ENCODE measurements around the gene NAA40. TPM values are rescaled to one million over a fixed set of nuclear protein-coding genes. Genes with fewer than 3 reads are reported as not detected.
A peak's percentile ranks its signal among the peaks of the same experiment; 100 is the strongest.

NAA40 gene
- total RNA-seq, 2 donors from 2014 or later, result 16.6 to 19.3 TPM

DNA sequence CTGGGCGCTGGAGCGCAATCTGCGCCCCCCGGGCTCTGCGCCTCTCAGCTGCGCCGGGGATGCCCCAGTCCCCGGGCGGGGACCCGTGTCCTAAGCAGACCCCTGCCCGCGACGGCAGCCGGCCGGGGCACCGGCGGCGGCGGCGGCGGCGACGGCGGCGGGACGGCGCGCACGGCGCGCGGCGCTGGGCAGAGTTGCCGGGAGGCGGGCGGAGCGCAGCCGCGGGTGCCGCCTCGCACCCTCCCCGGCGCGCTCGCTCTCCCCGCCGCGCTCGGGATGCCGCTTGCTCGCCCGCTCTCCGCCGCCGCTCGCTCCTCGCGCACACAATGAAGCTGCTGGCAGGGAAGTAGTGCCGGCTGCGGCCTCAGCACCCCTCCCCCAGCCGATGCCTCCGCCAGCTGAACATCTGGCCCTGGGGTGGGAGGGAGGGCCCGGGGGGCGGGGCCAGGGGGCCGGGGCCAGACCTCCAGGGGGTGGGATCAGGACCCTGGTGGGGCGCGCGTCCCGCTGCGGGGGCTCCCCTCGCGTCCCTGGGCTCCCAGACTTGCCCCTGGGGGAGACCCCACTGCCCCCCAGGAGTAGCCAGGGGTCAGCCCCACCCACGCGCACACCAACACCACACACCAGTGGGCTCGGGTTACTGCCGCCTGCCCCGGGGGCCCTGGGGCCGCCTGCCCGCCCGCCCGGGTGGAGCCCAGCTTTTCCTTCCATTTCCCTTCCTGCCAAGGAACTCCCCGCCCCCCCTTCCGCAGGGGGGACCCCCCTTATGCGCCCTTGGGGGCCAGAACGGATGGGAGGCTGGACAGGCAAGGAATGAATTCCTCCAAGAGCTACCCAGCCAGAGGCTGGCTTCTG, 21.7 kb upstream of the NAA40 start, which contains the start of gene RCOR2:
TSS of gene RCOR2 (minus strand) at position 328 of the 855 bp plus-strand sequence. CDS start 708 bp downstream, outside the sequence.
- Mint-ChIP-seq H3K36me3 (ENCODE audit: low read depth) (no peaks in the 10 kb centered on the region), H3K27ac (no peak within 1 kb of the TSS), H3K27me3 (no peaks in the 10 kb centered on the region), H3K4me1 (peaks cover 20% of the 10 kb centered on the region), H3K4me3 (peak within 1 kb of the TSS; percentile 92)
- DNase-seq (peak; percentile 36 to 52 (median 38)), ATAC-seq (peak; percentile 75)
- H3K9me3 ChIP-seq (ENCODE audit: control insufficient read depth, low read length, poor library complexity, severe bottlenecking), result no peaks in the 10 kb centered on the region

DNA sequence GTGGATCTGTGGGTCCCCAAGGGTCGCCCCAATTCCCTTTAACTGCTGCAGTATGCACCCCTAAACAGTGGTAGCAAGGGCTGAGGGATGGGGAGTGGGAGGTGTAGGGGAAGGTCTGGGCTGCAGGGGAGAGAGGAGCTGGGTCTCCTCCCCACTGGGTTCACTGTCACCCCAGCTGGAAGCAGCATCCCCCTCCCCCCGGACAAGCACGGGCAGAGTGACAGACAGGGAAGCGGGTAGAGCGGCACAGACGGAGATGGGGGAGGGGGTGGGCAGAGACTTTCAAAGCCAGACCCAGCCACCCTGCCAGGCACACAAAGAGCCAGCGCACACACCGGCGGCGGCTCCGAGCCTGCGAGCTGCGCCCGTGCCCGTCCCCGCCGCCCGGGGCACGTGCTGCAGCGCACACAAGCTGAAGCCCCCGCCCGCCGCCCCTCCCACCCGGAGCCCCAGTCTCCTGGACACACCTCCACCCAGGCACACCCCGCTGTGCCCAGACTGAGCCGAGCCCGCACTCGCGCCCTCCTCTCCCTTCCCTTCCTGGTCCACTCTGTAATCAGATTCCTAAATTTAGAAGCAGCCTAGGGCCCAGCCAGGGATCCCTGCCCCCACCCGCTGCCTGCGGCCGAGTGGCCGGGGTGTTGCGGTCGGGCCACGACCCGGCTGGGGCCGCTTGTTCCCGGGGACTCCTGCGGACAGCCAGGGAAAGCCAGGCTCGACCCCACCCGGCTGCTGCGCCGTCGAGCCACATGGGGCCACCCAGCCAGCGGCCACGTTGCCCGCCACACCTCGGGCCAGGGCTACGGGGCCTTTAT, 20.9 kb upstream of the NAA40 start:
- ATAC-seq (peak; percentile 41), DNase-seq (no peak)
- Mint-ChIP-seq H3K4me1 (peaks cover 17% of the 10 kb centered on the region), H3K4me3 (peak overlapping the region; percentile 87), H3K27ac (no peak overlapping the region), H3K27me3 (no peaks in the 10 kb centered on the region), H3K36me3 (ENCODE audit: low read depth) (no peaks in the 10 kb centered on the region)
- no peaks in the 10 kb centered on the region for H3K9me3 ChIP-seq (ENCODE audit: control insufficient read depth, low read length, poor library complexity, severe bottlenecking)

DNA sequence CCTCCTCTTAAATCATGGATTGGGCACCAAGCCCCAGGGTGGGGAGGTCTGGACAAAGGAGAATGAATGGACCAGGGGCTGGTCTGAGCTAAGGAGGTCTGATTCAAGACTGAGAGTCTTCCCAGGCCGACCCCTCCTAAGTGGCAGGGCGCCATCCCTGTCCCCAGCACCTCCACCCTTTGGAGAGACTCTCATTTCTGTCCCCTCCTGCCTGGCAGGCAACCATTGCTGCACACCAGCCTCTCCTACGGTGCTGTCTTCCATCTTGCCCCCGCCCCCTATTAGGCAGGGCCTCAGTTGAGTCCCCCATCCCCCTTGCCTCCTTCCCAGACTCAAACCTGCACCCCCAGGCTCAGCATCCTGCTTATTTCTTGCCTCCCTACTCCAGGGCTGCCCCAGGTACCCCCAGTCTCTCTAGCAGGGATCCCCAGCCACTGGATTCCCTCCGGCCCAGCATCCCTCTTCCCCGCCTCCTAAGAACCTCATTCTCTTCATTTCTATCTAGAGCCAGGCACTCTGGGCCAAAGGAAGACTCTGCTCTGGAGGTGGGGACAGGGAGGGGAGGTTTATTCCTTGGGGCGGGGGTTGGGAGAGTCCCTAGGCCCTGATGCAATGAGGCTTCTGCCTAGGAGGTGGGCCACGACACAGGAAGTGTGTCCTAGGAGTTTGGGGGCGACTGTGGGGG, 20.2 kb upstream of the NAA40 start:
- Mint-ChIP-seq H3K4me3 (peak overlapping the region; percentile 69), H3K4me1 (peaks cover 17% of the 10 kb centered on the region), H3K27me3 (no peaks in the 10 kb centered on the region)

DNA sequence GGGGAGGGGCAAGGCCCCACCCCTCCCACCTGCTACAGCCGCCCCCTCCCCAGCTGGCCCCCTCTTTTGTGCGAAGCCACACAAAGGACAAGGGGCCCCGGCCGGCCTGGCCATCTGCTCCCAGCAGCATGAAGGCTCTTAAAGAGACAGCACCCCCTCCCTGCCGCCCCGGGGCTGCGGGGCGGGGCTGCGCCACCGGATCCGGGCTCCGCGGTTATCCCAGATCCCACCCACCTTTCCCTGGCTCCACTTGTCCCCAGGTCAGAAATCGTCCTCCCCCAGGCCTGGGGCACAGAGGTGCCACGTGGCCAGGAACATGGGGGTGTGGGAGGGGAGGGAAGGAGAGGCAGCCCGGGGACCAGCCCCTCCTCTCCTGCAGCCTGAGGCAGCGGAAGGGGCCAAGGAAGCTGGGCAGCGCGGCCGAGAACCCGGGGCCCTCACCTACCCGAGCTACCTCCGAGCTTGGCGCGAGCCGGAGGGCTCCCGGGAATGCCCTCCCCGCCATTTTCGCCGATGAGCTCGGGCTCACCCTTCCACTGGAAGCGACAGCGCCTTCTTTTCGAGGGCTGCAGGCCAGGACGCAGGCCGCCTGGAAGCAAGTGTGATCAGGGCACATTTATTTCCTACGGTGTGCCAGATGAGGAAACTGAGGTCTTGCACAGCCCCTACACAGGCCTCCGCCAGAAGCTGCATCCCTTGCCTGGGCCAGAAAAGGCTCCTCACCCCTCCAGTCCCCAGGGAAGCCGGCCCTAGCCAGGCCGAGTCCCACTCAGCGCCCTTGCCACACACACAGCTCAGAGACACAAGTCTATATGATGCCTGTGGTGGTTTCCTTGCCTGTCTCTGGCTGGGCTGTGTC, 19.3 kb upstream of the NAA40 start:
- DNase-seq (no peak), ATAC-seq (no peak)
- no peaks in the 10 kb centered on the region for H3K36me3 Mint-ChIP-seq (ENCODE audit: low read depth)
- no peak overlapping the region for H3K4me3 Mint-ChIP-seq
- H3K27ac Mint-ChIP-seq, result peak overlapping the region; percentile 8
- no peaks in the 10 kb centered on the region for H3K9me3 ChIP-seq (ENCODE audit: control insufficient read depth, low read length, poor library complexity, severe bottlenecking)
- peaks cover 15% of the 10 kb centered on the region for H3K4me1 Mint-ChIP-seq
- no peaks in the 10 kb centered on the region for H3K27me3 Mint-ChIP-seq

More for the DNA sequence above, 20.2 kb upstream of the NAA40 start:
- Mint-ChIP-seq H3K27ac (peak overlapping the region; percentile 8), H3K36me3 (ENCODE audit: low read depth) (no peaks in the 10 kb centered on the region)
- DNase-seq, result no peak
- no peaks in the 10 kb centered on the region for H3K9me3 ChIP-seq (ENCODE audit: control insufficient read depth, low read length, poor library complexity, severe bottlenecking)
- ATAC-seq, result no peak

DNA sequence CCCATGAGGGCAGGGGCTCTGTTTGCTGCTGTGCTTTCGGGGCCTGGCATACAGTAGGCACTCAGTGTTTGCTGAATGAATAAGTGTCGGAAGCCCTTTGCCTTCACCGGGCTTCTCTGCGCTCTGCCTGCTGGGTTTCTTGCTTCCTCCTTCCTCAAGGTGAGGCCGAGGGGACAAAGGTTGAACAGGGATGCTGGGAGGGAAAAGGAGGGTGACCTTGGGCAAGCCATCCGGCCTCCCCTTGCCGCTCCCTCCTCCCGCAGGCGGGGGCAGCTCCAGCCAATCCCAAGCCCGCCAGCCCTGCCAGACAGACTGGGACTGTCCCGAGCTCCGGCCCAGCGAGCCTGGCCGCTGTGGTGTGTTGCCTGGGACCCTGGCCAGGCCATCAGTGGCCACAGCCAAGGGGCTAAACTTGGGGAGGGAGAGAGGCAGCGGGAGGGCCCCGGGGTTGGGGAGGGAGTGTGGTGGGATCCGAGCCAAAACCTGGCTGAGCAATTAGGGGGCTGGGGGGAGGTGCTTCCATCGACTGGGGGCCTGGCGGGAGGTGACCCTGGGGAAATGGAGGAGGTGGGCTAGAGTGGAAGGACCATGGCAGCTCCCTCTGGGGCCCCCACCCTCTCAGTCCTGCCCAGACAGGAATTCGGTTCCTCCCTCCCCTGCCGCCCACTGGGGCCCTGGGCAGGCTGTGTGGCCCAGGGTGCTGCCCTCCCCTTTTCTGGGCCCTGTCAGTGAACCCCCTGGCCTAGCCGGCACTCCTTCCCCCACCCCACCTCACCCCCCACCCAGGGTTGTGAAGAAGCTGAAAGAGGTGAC, 18.5 kb upstream of the NAA40 start:
- H3K36me3 Mint-ChIP-seq (ENCODE audit: low read depth), result no peaks in the 10 kb centered on the region
- DNase-seq (no peak), ATAC-seq (no peak)
- peaks cover 12% of the 10 kb centered on the region for H3K4me1 Mint-ChIP-seq
- no peaks in the 10 kb centered on the region for H3K9me3 ChIP-seq (ENCODE audit: control insufficient read depth, low read length, poor library complexity, severe bottlenecking)
- H3K27ac Mint-ChIP-seq, result no peak overlapping the region
- peak overlapping the region; percentile 19 for H3K4me3 Mint-ChIP-seq
- H3K27me3 Mint-ChIP-seq, result no peaks in the 10 kb centered on the region

DNA sequence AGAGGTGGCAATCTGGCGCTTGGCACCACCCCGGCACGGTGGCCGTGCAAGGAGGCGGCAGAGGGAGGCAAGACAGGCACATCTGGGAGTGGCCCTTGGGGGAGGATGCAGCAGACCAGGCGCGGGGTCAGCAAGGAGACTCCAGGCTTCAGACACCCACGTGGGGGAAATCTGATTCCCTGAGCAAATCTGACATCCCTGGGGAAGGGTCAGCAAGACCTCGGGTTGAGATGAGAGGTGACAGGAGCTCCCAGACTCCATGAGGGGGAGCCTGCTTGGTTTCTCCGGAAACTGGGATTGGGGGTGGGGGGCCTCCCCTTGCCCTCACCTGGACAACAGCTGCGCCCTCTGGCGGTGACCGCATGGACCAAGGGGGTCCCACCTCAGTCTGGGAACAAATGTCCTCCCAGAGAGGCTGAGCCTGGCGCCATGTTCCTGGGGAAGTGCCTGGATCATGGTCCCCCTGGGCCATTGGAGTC, 17.8 kb upstream of the NAA40 start:
- no peak for DNase-seq
- H3K27me3 Mint-ChIP-seq, result no peaks in the 10 kb centered on the region
- H3K4me1 Mint-ChIP-seq, result peaks cover 12% of the 10 kb centered on the region
- no peaks in the 10 kb centered on the region for H3K36me3 Mint-ChIP-seq (ENCODE audit: low read depth)
- no peak overlapping the region for H3K4me3 Mint-ChIP-seq
- H3K9me3 ChIP-seq (ENCODE audit: control insufficient read depth, low read length, poor library complexity, severe bottlenecking), result no peaks in the 10 kb centered on the region
- no peak overlapping the region for H3K27ac Mint-ChIP-seq
- no peak for ATAC-seq

DNA sequence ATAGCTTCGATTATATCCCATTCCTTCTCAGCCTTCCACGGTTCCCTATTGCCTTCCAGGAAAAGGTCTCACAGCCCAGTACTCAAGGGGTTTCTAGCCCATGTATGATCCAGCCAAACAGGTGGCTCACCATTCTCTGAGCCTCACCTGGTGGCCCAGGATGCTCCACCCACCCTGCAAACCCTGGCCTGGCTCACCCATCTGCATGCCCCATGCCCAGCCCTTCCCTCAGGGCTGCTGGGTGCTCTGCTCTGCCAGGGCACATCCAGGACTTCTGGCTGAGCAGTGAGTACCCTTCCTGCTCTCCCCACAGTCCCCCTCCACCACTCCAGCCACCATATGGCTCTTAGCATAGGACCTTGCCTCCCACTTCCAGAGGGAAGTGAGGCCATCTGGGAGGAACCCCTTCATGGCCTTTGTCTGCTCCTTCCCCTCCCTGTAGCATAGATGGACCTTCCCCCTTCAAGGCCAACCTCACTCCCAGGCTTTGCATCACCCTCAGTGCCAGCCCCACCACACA, 16.1 kb upstream of the NAA40 start:
- no peak overlapping the region for H3K4me3 Mint-ChIP-seq
- DNase-seq (no peak), ATAC-seq (no peak)
- H3K36me3 Mint-ChIP-seq (ENCODE audit: low read depth), result no peaks in the 10 kb centered on the region
- H3K9me3 ChIP-seq (ENCODE audit: control insufficient read depth, low read length, poor library complexity, severe bottlenecking), result no peaks in the 10 kb centered on the region
- peak overlapping the region; percentile 19 for H3K27ac Mint-ChIP-seq
- H3K27me3 Mint-ChIP-seq, result no peaks in the 10 kb centered on the region
- peaks cover 4% of the 10 kb centered on the region for H3K4me1 Mint-ChIP-seq

DNA sequence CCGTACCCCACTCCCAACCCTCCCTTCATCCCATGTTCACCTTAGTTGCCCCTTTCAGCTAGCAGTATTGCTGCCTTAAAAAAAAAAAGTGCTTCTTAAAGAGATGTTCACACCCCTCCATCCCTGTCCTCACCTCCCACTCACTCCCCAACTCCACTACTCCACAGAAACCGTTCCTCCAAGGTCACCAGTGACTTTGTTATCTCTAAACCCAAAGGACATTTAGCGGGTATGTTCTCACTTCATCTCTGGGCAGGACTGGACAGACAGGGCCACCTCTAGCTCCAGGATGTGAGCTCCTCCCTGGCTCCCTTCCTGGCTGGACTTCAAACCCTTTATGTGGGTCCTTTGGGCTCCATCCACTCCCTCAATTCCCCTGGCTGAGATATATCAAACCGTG, 15.5 kb upstream of the NAA40 start:
- H3K36me3 Mint-ChIP-seq (ENCODE audit: low read depth), result no peaks in the 10 kb centered on the region
- H3K4me3 Mint-ChIP-seq, result no peak overlapping the region
- no peak for DNase-seq
- peaks cover 4% of the 10 kb centered on the region for H3K4me1 Mint-ChIP-seq
- H3K27me3 Mint-ChIP-seq, result no peaks in the 10 kb centered on the region
- no peak for ATAC-seq
- peak overlapping the region; percentile 49 for H3K27ac Mint-ChIP-seq
- no peaks in the 10 kb centered on the region for H3K9me3 ChIP-seq (ENCODE audit: control insufficient read depth, low read length, poor library complexity, severe bottlenecking)

DNA sequence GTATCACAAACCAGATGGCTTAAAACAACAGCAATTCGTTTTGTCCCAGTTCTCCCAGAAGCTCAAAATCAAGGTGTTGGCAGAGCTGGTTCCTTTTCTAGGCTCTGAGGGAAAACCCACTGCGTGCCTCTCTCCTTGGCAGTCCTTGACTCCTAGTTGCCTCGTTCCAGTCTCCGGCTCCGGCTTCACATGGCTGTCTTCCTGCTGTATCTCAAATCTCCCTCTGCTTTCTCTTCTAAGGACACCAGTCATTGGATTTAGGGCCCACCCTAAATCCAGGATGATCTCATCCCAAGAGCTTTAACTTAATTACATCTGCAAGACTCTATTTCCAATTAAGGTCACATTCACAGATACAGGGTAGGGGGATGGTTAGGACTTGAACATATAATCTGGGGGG, 9.2 kb upstream of the NAA40 start:
- H3K27ac Mint-ChIP-seq, result no peak overlapping the region
- H3K4me3 Mint-ChIP-seq, result no peak overlapping the region
- H3K4me1 Mint-ChIP-seq, result peaks cover 3% of the 10 kb centered on the region
- no peak for ATAC-seq
- no peak for DNase-seq
- H3K27me3 Mint-ChIP-seq, result no peaks in the 10 kb centered on the region
- no peaks in the 10 kb centered on the region for H3K9me3 ChIP-seq (ENCODE audit: control insufficient read depth, low read length, poor library complexity, severe bottlenecking)
- H3K36me3 Mint-ChIP-seq (ENCODE audit: low read depth), result no peaks in the 10 kb centered on the region

DNA sequence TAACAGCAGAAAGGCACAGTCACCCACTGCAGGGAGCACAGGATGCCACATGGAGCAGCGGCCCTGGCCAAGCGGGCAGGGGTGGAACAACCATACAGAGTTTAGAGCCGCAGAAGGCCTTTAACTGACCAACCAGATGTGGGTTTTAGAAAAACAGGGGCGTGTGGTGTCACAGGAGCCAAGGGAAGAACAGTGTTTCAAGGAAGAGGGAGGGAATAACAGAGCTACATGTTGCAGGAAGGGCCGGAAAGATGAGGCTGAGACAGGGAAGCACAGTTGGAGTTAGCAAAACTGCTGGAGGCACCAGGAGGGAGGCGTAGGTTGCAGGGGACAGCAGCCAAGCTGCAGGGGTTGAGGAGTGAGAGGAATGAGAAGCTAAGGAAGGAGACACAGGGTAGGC, 7.8 kb upstream of the NAA40 start:
- no peaks in the 10 kb centered on the region for H3K27me3 Mint-ChIP-seq
- no peaks in the 10 kb centered on the region for H3K36me3 Mint-ChIP-seq (ENCODE audit: low read depth)
- no peak for DNase-seq
- H3K9me3 ChIP-seq (ENCODE audit: control insufficient read depth, low read length, poor library complexity, severe bottlenecking), result no peaks in the 10 kb centered on the region
- H3K4me1 Mint-ChIP-seq, result peaks cover 3% of the 10 kb centered on the region
- ATAC-seq, result no peak
- H3K27ac Mint-ChIP-seq, result no peak overlapping the region
- H3K4me3 Mint-ChIP-seq, result no peak overlapping the region

DNA sequence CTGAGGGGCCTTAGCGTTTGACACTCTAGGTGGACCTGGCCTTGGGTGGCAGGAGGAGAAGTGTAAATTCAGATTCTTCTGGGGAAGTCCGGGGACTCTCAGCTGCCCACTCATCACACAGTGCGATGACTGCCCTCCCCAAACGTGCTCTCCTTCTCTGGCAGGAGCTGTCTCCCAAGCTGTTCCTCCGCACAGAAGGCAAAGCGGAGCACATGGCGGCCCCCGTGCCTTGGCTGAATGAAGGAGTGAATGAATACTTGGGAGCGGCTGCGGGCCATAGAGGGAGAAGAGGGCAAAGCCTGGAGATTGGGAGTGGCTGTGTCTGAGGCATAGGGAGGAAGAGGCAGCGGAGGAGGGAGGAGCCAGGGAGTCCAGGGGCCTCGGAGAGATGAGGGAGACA, 6.9 kb upstream of the NAA40 start:
- H3K4me1 Mint-ChIP-seq, result peaks cover 3% of the 10 kb centered on the region
- DNase-seq (no peak), ATAC-seq (no peak)
- no peaks in the 10 kb centered on the region for H3K36me3 Mint-ChIP-seq (ENCODE audit: low read depth)
- no peaks in the 10 kb centered on the region for H3K9me3 ChIP-seq (ENCODE audit: control insufficient read depth, low read length, poor library complexity, severe bottlenecking)
- no peak overlapping the region for H3K4me3 Mint-ChIP-seq
- H3K27ac Mint-ChIP-seq, result no peak overlapping the region
- no peaks in the 10 kb centered on the region for H3K27me3 Mint-ChIP-seq
